Fibroblast of peridontal ligament (primary cell): ENCODE measurements around the gene TLE3.
A peak's percentile ranks its signal among the peaks of the same experiment; 100 is the strongest.
"Not testable (repeated sequence)": the region's sequence is repeated elsewhere in the genome, so short reads cannot be mapped to it uniquely, and the experiment has no call there.

Source experiments
- DNase-seq: peaks from one replicate; pipeline ENCODE4 v3.0.0-alpha.2; 2010; ENCODE audit errors: extremely low read depth

The TLE3 gene

GRCh38 chr15:70126362-70126761 is 28.6 kb upstream of the TLE3 start:
- DNase-seq = no peak

GRCh38 chr15:70125605-70126004 is 27.9 kb upstream of the TLE3 start:
- DNase-seq = no peak

- peak; percentile 74 for DNase-seq
Measured at GRCh38 chr15:70121624-70122302, 24.0 kb upstream of the TLE3 start.

- DNase-seq = no peak
Measured at GRCh38 chr15:70120958-70121623, 23.4 kb upstream of the TLE3 start.

- DNase-seq = no peak
Measured at GRCh38 chr15:70119911-70120508, 22.3 kb upstream of the TLE3 start.

- no peak for DNase-seq
Measured at GRCh38 chr15:70118599-70118998, 20.9 kb upstream of the TLE3 start.

- no peak for DNase-seq
Measured at GRCh38 chr15:70116317-70116716, 18.6 kb upstream of the TLE3 start.

GRCh38 chr15:70114221-70114620 is 16.5 kb upstream of the TLE3 start:
- DNase-seq = no peak

GRCh38 chr15:70113304-70113700 is 15.6 kb upstream of the TLE3 start:
- DNase-seq = no peak

- DNase-seq = not testable (repeated sequence)
Measured at GRCh38 chr15:70112572-70113303, 15.0 kb upstream of the TLE3 start.

- no peak for DNase-seq
Measured at GRCh38 chr15:70112074-70112395, 14.3 kb upstream of the TLE3 start.

GRCh38 chr15:70111203-70112073 is 13.7 kb upstream of the TLE3 start:
- DNase-seq = peak; percentile 83

GRCh38 chr15:70109978-70110377 is 12.3 kb upstream of the TLE3 start:
- DNase-seq = no peak

GRCh38 chr15:70109531-70109930 is 11.8 kb upstream of the TLE3 start:
- DNase-seq = no peak

GRCh38 chr15:70103880-70104626 is 6.3 kb upstream of the TLE3 start:
- DNase-seq = no peak

- DNase-seq = no peak
Measured at GRCh38 chr15:70102827-70103226, 5.1 kb upstream of the TLE3 start.

GRCh38 chr15:70101459-70102113 is 3.9 kb upstream of the TLE3 start:
- peak; percentile 72 for DNase-seq

- no peak for DNase-seq
Measured at GRCh38 chr15:70100474-70101341, 3.0 kb upstream of the TLE3 start.

GRCh38 chr15:70099967-70100473 is 2.3 kb upstream of the TLE3 start:
- DNase-seq = no peak
